HEK293 (cell line): ENCODE data around the gene TGM6.

ENCODE experiments used
- CTCF ChIA-PET: fragments of 350-600 bp; formaldehyde crosslinking; extraction: SDS; loops from one replicate; lab custom pipeline; 2021; ENCODE audit warnings: antibody characterized with exemption; lab: Yijun Ruan, JAX
- POLR2A ChIA-PET: fragments of 300-600 bp; formaldehyde crosslinking; extraction: SDS; loops from one replicate; lab custom pipeline; 2020; ENCODE audit warnings: antibody characterized with exemption, inconsistent platforms; lab: Yijun Ruan, JAX
- H3K27ac ChIP-seq: fragments of 200-500 bp; sonication (Bioruptor generic); 2 replicates; pipeline ENCODE4 v1.5.1; 2014; ENCODE audit warnings: low read depth, low read length, control low read depth, inconsistent platforms; ENCODE audit errors: extremely low read depth
- H3K36me3 ChIP-seq, 2 experiments: fragments of 200-500 bp in 1 of 2; sonication (Bioruptor generic) in 1 of 2; 1 replicate in 1 of 2; 2 replicates in 1 of 2; pipeline ENCODE4 v1.5.1; 2014 to 2017; ENCODE audit warnings: inconsistent platforms in 2 of 2, low read length in 2 of 2; ENCODE audit not compliant: control insufficient read depth in 2 of 2, insufficient read depth in 1 of 2
- H3K4me1 ChIP-seq: fragments of 200-500 bp; sonication (Bioruptor generic); 2 replicates; pipeline ENCODE4 v1.5.1; 2014; ENCODE audit warnings: mild to moderate bottlenecking, low read length, inconsistent platforms; ENCODE audit not compliant: control insufficient read depth, insufficient read depth
- H3K4me3 ChIP-seq: 2 replicates; pipeline ENCODE4 v1.5.1; 2011; ENCODE audit warnings: low read depth, mild to moderate bottlenecking, control low read depth, low read length, moderate library complexity
- H3K9me3 ChIP-seq: fragments of 200-500 bp; sonication (Bioruptor generic); 2 replicates; pipeline ENCODE4 v1.5.1; 2014; ENCODE audit warnings: low read depth, low read length, inconsistent platforms; ENCODE audit not compliant: control insufficient read depth, insufficient read depth
- EGR2 ChIP-seq: fragments of 450-650 bp; formaldehyde crosslinking; IDR thresholded peaks from 2 replicates; pipeline ENCODE4 v1.5.1; 2016; ENCODE audit warnings: low read depth, missing biosample characterization, missing genetic modification characterization
- HOXC10 ChIP-seq: sonication (generic); formaldehyde crosslinking; IDR thresholded peaks from 2 replicates; pipeline ENCODE4 v1.8.1; 2023; ENCODE audit warnings: mild to moderate bottlenecking, missing genetic modification reagents
- HOXD13 ChIP-seq: sonication (generic); formaldehyde crosslinking; IDR thresholded peaks from 2 replicates; pipeline ENCODE4 v1.8.0; 2022; ENCODE audit warnings: missing genetic modification reagents, borderline replicate concordance
- IKZF3 ChIP-seq: fragments of 450-650 bp; IDR thresholded peaks from 2 replicates; pipeline ENCODE4 v1.5.0; 2018; ENCODE audit warnings: missing biosample characterization, mild to moderate bottlenecking, missing genetic modification characterization, moderate library complexity
- OSR2 ChIP-seq: fragments of 450-650 bp; formaldehyde crosslinking; IDR thresholded peaks from 2 replicates; pipeline ENCODE4 v1.5.1; 2016; ENCODE audit warnings: missing biosample characterization, missing genetic modification characterization
- WT1 ChIP-seq: fragments of 450-650 bp; formaldehyde crosslinking; IDR thresholded peaks from 2 replicates; pipeline ENCODE4 v1.5.1; 2016; ENCODE audit warnings: missing biosample characterization, missing genetic modification characterization
- ZBTB17 ChIP-seq: fragments of 450-650 bp; formaldehyde crosslinking; IDR thresholded peaks from 2 replicates; pipeline ENCODE4 v1.5.1; 2016; ENCODE audit warnings: missing biosample characterization, missing genetic modification characterization
- ZBTB20 ChIP-seq: fragments of 450-650 bp; formaldehyde crosslinking; IDR thresholded peaks from 2 replicates; pipeline ENCODE4 v1.5.1; 2016; ENCODE audit warnings: missing biosample characterization, missing genetic modification characterization
- ZBTB8A ChIP-seq: fragments of 450-650 bp; formaldehyde crosslinking; IDR thresholded peaks from 2 replicates; pipeline ENCODE4 v1.5.1; 2016; ENCODE audit warnings: missing biosample characterization, missing genetic modification characterization
- ZFP37 ChIP-seq: fragments of 450-650 bp; formaldehyde crosslinking; IDR thresholded peaks from 2 replicates; pipeline ENCODE4 v1.5.1; 2016; ENCODE audit warnings: missing biosample characterization, missing genetic modification characterization
- ZNF121 ChIP-seq: fragments of 450-650 bp; formaldehyde crosslinking; IDR thresholded peaks from 2 replicates; pipeline ENCODE4 v1.5.1; 2016; ENCODE audit warnings: missing biosample characterization, missing genetic modification characterization
- ZNF155 ChIP-seq: fragments of 450-650 bp; formaldehyde crosslinking; IDR thresholded peaks from 2 replicates; pipeline ENCODE4 v1.5.1; 2016; ENCODE audit warnings: missing biosample characterization, missing genetic modification characterization
- ZNF211 ChIP-seq: fragments of 450-650 bp; formaldehyde crosslinking; IDR thresholded peaks from 2 replicates; pipeline ENCODE4 v1.5.1; 2016; ENCODE audit warnings: low read depth, missing biosample characterization, missing genetic modification characterization
- ZNF341 ChIP-seq: fragments of 450-650 bp; formaldehyde crosslinking; IDR thresholded peaks from 2 replicates; pipeline ENCODE4; 2016; ENCODE audit warnings: low read depth, missing biosample characterization, missing genetic modification characterization
- ZNF354C ChIP-seq: fragments of 450-650 bp; formaldehyde crosslinking; IDR thresholded peaks from 2 replicates; pipeline ENCODE4 v1.5.1; 2016; ENCODE audit warnings: missing biosample characterization, missing genetic modification characterization, low read depth, borderline replicate concordance
- ZNF391 ChIP-seq: fragments of 450-650 bp; formaldehyde crosslinking; IDR thresholded peaks from 2 replicates; pipeline ENCODE4 v1.5.1; 2016; ENCODE audit warnings: low read depth, missing biosample characterization, missing genetic modification characterization, borderline replicate concordance
- ZNF433 ChIP-seq: fragments of 450-650 bp; formaldehyde crosslinking; IDR thresholded peaks from 2 replicates; pipeline ENCODE4 v1.5.1; 2016; ENCODE audit warnings: missing biosample characterization, missing genetic modification characterization, low read depth
- ZNF510 ChIP-seq: fragments of 450-650 bp; formaldehyde crosslinking; IDR thresholded peaks from 2 replicates; pipeline ENCODE4 v1.5.1; 2018; ENCODE audit warnings: mild to moderate bottlenecking, missing genetic modification characterization, missing biosample characterization; ENCODE audit not compliant: insufficient replicate concordance
- ZNF585B ChIP-seq: fragments of 450-650 bp; formaldehyde crosslinking; IDR thresholded peaks from 2 replicates; pipeline ENCODE4 v1.5.1; 2016; ENCODE audit warnings: missing biosample characterization, missing genetic modification characterization
- ZNF610 ChIP-seq: fragments of 450-650 bp; formaldehyde crosslinking; IDR thresholded peaks from 2 replicates; pipeline ENCODE4 v1.5.1; 2016; ENCODE audit warnings: missing biosample characterization, missing genetic modification characterization, borderline replicate concordance
- ZNF624 ChIP-seq: fragments of 450-650 bp; formaldehyde crosslinking; IDR thresholded peaks from 2 replicates; pipeline ENCODE4 v1.5.1; 2017; ENCODE audit warnings: missing biosample characterization, missing genetic modification characterization
- ZNF664 ChIP-seq: fragments of 450-650 bp; formaldehyde crosslinking; IDR thresholded peaks from 2 replicates; pipeline ENCODE4 v1.5.1; 2016; ENCODE audit warnings: missing biosample characterization, missing genetic modification characterization
- ZNF747 ChIP-seq: fragments of 450-650 bp; formaldehyde crosslinking; IDR thresholded peaks from 2 replicates; pipeline ENCODE4 v1.5.1; 2016; ENCODE audit warnings: missing biosample characterization, missing genetic modification characterization
- ZNF776 ChIP-seq: fragments of 450-650 bp; formaldehyde crosslinking; IDR thresholded peaks from 2 replicates; pipeline ENCODE4 v1.5.0; 2017; ENCODE audit warnings: missing biosample characterization, missing genetic modification characterization, borderline replicate concordance
- ZNF791 ChIP-seq: fragments of 450-650 bp; formaldehyde crosslinking; IDR thresholded peaks from 2 replicates; pipeline ENCODE4 v1.5.1; 2016; ENCODE audit warnings: missing biosample characterization, missing genetic modification characterization
- ZNF830 ChIP-seq: fragments of 450-650 bp; IDR thresholded peaks from 2 replicates; pipeline ENCODE4 v1.5.0; 2018; ENCODE audit warnings: missing biosample characterization, missing genetic modification characterization, low read depth, mild to moderate bottlenecking, moderate library complexity
- TF ChIP-seq, protein P1 (sequence below): fragments of 450-650 bp; formaldehyde crosslinking; IDR thresholded peaks from 2 replicates; pipeline ENCODE4 v1.5.1; 2016; ENCODE audit warnings: missing biosample characterization, missing genetic modification characterization
- TF ChIP-seq, protein P2 (sequence below): fragments of 450-650 bp; formaldehyde crosslinking; IDR thresholded peaks from 2 replicates; pipeline ENCODE4 v1.5.1; 2016; ENCODE audit warnings: missing biosample characterization, missing genetic modification characterization, borderline replicate concordance
- TF ChIP-seq, protein P3 (sequence below): fragments of 450-650 bp; formaldehyde crosslinking; IDR thresholded peaks from 2 replicates; pipeline ENCODE4 v1.5.1; 2016; ENCODE audit warnings: missing biosample characterization, missing genetic modification characterization

TGM6 gene

DNA sequence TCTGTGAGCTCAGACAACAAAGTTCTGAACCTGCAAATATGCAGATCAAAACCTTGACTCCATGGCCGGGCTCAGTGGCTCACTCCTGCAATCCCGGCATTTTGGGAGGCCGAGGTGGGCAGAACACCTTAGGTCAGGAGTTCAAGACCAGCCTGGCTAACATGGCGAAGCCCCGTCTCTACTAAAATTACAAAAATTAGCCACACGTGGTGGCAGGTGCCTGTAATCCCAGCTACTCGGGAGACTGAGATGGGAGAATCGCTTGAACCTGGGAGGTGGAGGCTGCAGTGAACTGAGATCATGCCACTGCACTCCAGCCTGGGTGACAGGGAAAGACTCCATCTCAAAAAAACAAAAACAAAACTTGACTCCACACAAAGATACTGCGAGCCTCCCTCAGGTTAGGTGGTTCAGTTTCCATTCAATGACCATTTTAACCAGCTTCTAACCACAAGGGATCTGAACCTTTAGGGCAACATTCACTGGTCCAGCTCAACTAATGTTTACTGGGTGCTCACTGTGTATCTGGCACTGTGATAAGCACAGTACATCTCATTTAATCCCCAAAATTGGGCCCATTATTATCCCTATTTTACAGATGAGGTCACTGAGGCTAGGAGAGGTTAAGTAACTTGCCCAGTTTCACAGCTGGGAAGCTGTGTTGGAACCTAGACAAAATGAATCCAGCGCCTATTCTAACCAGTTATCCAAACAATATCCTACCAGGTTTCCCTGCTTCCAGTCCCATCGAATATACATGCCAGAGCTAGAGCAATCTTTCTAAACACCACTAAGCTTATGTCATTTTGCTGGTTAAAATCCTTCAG is 88.1 kb downstream of the TGM6 start:
- Histone ChIP-seq H3K4me3 (peak overlapping the region; percentile 74), H3K4me1 (no peaks in the 10 kb centered on the region; the same call in 1 of the 2 replicates)
- POLR2A ChIA-PET: interaction anchor here (0.6 to 3.4 kb wide), 5 partner anchors 9 to 205 kb away, joined by 4 to 51 read pairs (median 5); partner anchors contain the start of genes NOP56 and ZNF343
- CTCF ChIA-PET: interaction anchor here (0.5 to 2.9 kb wide), 6 partner anchors 10 to 398 kb away, joined by 3 to 14 read pairs (median 5); no protein-coding TSS in a partner anchor
- TF ChIP-seq ZBTB8A (tag by site-specific recombination) (peak; percentile 36; the same call in 1 of the 2 replicates), ZNF610 (no peak), ZNF664 (peak; percentile 98), HOXD13 (CRISPR knock-in tag) (no peak), ZNF585B (tag by site-specific recombination) (no peak), IKZF3 (tag by site-specific recombination) (no peak), ZNF211 (tag by site-specific recombination) (no peak), ZNF433 (no peak), ZNF121 (tag by site-specific recombination) (0 out of 2 replicates have a peak, but pooled peaks have one; percentile 5), ZFP37 (tag by site-specific recombination) (no peak), ZBTB17 (peak; percentile 91)
- TF ChIP-seq, all 188 proteins: peak for 4
- no peak overlapping the region for H3K27ac ChIP-seq
- no peaks in the 10 kb centered on the region for H3K9me3 ChIP-seq
- peaks cover 51 to 66% of the 10 kb centered on the region in 2 experiments for H3K36me3 ChIP-seq

DNA sequence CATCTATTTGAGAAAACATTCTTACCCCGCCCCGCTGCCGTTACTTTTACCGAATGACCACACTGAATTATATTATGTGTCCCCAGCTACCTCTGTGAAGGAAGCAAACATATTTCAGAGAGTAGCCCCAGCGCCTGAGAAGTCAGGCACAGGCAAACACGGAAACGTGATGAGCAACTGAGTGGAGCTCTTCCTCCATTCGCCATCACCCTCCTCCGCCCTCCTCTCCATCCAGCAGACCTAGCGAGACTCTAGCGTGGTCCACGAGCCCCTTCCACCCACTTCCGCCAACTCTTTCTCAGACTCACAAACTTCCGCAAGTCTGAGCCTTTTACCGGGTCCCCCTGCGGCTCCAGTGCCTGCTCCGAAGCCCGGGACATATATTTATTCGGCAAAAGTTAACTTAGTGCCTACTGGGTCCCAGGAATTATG is 89.3 kb downstream of the TGM6 start:
- H3K27ac ChIP-seq: peak overlapping the region; percentile 100
- H3K4me1 ChIP-seq: no peaks in the 10 kb centered on the region; the same call in 1 of the 2 replicates
- H3K4me3 ChIP-seq: peak overlapping the region; percentile 74
- CTCF ChIA-PET: interaction anchor here (1.0 to 2.5 kb wide), 2 partner anchors 14 to 52 kb away, joined by 3 to 14 read pairs; no protein-coding TSS in a partner anchor
- peaks cover 39 to 54% of the 10 kb centered on the region in 2 experiments for H3K36me3 ChIP-seq
- H3K9me3 ChIP-seq: no peaks in the 10 kb centered on the region
- POLR2A ChIA-PET: interaction anchor here (0.6 to 3.4 kb wide), 18 partner anchors 10 to 575 kb away, joined by 3 to 51 read pairs (median 5); partner anchors contain the start of genes IDH3B, NOP56 and ZNF343
- TF ChIP-seq OSR2 (tag by site-specific recombination) (no peak), ZFP37 (tag by site-specific recombination) (no peak), ZNF155 (tag by site-specific recombination) (no peak), ZNF391 (no peak), EGR2 (peak; percentile 71; the same call in 1 of the 2 replicates), ZNF747 (tag by site-specific recombination) (no peak), ZNF510 (tag by site-specific recombination) (no peak), ZBTB20 (tag by site-specific recombination) (no peak), ZNF830 (tag by site-specific recombination) (no peak), ZNF624 (tag by site-specific recombination) (no peak), HOXC10 (CRISPR knock-in tag) (no peak), ZNF776 (tag by site-specific recombination) (no peak), WT1 (tag by site-specific recombination) (no peak), ZNF791 (tag by site-specific recombination) (no peak), ZNF341 (tag by site-specific recombination) (peak; percentile 84), ZNF354C (tag by site-specific recombination) (no peak)
- TF ChIP-seq, protein P1, sequence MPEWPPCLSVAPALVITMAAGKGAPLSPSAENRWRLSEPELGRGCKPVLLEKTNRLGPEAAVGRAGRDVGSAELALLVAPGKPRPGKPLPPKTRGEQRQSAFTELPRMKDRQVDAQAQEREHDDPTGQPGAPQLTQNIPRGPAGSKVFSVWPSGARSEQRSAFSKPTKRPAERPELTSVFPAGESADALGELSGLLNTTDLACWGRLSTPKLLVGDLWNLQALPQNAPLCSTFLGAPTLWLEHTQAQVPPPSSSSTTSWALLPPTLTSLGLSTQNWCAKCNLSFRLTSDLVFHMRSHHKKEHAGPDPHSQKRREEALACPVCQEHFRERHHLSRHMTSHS (tag by site-specific recombination): no peak
- TF ChIP-seq, protein P2, sequence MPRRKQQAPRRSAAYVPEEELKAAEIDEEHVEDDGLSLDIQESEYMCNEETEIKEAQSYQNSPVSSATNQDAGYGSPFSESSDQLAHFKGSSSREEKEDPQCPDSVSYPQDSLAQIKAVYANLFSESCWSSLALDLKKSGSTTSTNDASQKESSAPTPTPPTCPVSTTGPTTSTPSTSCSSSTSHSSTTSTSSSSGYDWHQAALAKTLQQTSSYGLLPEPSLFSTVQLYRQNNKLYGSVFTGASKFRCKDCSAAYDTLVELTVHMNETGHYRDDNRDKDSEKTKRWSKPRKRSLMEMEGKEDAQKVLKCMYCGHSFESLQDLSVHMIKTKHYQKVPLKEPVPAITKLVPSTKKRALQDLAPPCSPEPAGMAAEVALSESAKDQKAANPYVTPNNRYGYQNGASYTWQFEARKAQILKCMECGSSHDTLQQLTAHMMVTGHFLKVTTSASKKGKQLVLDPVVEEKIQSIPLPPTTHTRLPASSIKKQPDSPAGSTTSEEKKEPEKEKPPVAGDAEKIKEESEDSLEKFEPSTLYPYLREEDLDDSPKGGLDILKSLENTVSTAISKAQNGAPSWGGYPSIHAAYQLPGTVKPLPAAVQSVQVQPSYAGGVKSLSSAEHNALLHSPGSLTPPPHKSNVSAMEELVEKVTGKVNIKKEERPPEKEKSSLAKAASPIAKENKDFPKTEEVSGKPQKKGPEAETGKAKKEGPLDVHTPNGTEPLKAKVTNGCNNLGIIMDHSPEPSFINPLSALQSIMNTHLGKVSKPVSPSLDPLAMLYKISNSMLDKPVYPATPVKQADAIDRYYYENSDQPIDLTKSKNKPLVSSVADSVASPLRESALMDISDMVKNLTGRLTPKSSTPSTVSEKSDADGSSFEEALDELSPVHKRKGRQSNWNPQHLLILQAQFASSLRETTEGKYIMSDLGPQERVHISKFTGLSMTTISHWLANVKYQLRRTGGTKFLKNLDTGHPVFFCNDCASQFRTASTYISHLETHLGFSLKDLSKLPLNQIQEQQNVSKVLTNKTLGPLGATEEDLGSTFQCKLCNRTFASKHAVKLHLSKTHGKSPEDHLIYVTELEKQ: no peak
- TF ChIP-seq, protein P3, sequence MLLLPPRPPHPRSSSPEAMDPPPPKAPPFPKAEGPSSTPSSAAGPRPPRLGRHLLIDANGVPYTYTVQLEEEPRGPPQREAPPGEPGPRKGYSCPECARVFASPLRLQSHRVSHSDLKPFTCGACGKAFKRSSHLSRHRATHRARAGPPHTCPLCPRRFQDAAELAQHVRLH: no peak
